Ascending aorta (tissue), 2 donors: Measurements from ENCODE around the gene TTC34. TPM values are rescaled to one million over a fixed set of nuclear protein-coding genes. Genes with fewer than 3 reads are reported as not detected.

Source experiments
- DNase-seq, 2 donors: peaks; one replicate each; pipeline ENCODE4 v3.0.0-alpha.2; 2019; ENCODE audit warnings: low spot score in 2 of 2
- H3K27ac ChIP-seq, 2 donors: fragments of 200-600 bp; sonication (generic); one replicate each; pipeline ENCODE4 v1.5.1; 2016 to 2017; ENCODE audit warnings: mild to moderate bottlenecking in 1 of 2
- H3K27me3 ChIP-seq: fragments of 200-600 bp; sonication (generic); one replicate; pipeline ENCODE4 v1.5.1; 2017
- H3K36me3 ChIP-seq, 2 donors: fragments of 200-600 bp; sonication (generic); one replicate each; pipeline ENCODE4 v1.5.1; 2016
- H3K4me1 ChIP-seq, 2 donors: fragments of 200-600 bp; sonication (generic); one replicate each; pipeline ENCODE4 v1.5.1; 2016 to 2017; ENCODE audit warnings: mild to moderate bottlenecking in 1 of 2
- H3K4me3 ChIP-seq, 2 donors: fragments of 200-600 bp; sonication (generic); one replicate each; pipeline ENCODE4 v1.5.1; 2016 to 2017; ENCODE audit warnings: mild to moderate bottlenecking in 1 of 2
- H3K9me3 ChIP-seq, 2 donors: fragments of 200-600 bp; sonication (generic); one replicate each; pipeline ENCODE4 v1.5.1; 2016
- CTCF ChIP-seq, 3 experiments: fragments of 200-600 bp in 2 of 3; fragments of 450-650 bp in 1 of 3; sonication (generic) in 2 of 3; IDR thresholded peaks; one replicate each; pipeline ENCODE4 v1.5.1; 2016 to 2019; ENCODE audit warnings: antibody characterized with exemption in 3 of 3, mild to moderate bottlenecking in 1 of 3, moderate library complexity in 1 of 3
- intact Hi-C: fragments of 100-400 bp; cut with DNase I; formaldehyde crosslinking; loops from one replicate; pipeline ENCODE4 v1.15.1; 2023
- total RNA-seq: library from RNA; depleted of rRNA; stranded (reverse); fragments of >200 nt; gene quantifications from one replicate; pipeline ENCODE4 v1.1.0, GENCODE V29; 2016

TTC34 gene
- total RNA-seq, 1 donor from 2014 or later: 0.75 TPM

- intact Hi-C loops: no loop called here
- H3K27me3 ChIP-seq: no peaks in the 10 kb centered on the region
- H3K27ac ChIP-seq: no peak overlapping the region
- H3K9me3 ChIP-seq: no peaks in the 10 kb centered on the region
- no peak for DNase-seq
- TF ChIP-seq CTCF (IDR thresholded peaks at IDR 0.05): no peak
- no peaks in the 10 kb centered on the region for H3K4me1 ChIP-seq
- no peak overlapping the region for H3K4me3 ChIP-seq
- no peaks in the 10 kb centered on the region for H3K36me3 ChIP-seq
These were observed 30.2 kb upstream of the TTC34 start for GRCh38 chr1:2831596-2832212.

- H3K27ac ChIP-seq: no peak overlapping the region
- TF ChIP-seq CTCF (IDR thresholded peaks at IDR 0.05): no peak
- DNase-seq: no peak
- H3K4me3 ChIP-seq: no peak overlapping the region
- no peaks in the 10 kb centered on the region for H3K27me3 ChIP-seq
- intact Hi-C loops: no loop called here
- H3K4me1 ChIP-seq: no peaks in the 10 kb centered on the region
- no peaks in the 10 kb centered on the region for H3K36me3 ChIP-seq
- no peaks in the 10 kb centered on the region for H3K9me3 ChIP-seq
These were observed 29.4 kb upstream of the TTC34 start for GRCh38 chr1:2830761-2831425.

GRCh38 chr1:2829846-2830615 is 28.5 kb upstream of the TTC34 start:
- no peaks in the 10 kb centered on the region for H3K9me3 ChIP-seq
- no peak for TF ChIP-seq CTCF (IDR thresholded peaks at IDR 0.05)
- no peak overlapping the region for H3K4me3 ChIP-seq
- H3K4me1 ChIP-seq: no peaks in the 10 kb centered on the region
- H3K36me3 ChIP-seq: no peaks in the 10 kb centered on the region
- DNase-seq: no peak
- intact Hi-C loops: no loop called here
- no peak overlapping the region for H3K27ac ChIP-seq
- no peaks in the 10 kb centered on the region for H3K27me3 ChIP-seq

- H3K4me1 ChIP-seq: no peaks in the 10 kb centered on the region
- no peak for TF ChIP-seq CTCF (IDR thresholded peaks at IDR 0.05)
- H3K4me3 ChIP-seq: no peak overlapping the region
- H3K9me3 ChIP-seq: no peaks in the 10 kb centered on the region
- H3K27ac ChIP-seq: no peak overlapping the region
- intact Hi-C loops: no loop called here
- DNase-seq: no peak
- H3K36me3 ChIP-seq: no peaks in the 10 kb centered on the region
- no peaks in the 10 kb centered on the region for H3K27me3 ChIP-seq
These were observed 27.2 kb upstream of the TTC34 start for GRCh38 chr1:2828586-2829250.

GRCh38 chr1:2826736-2827292 is 25.3 kb upstream of the TTC34 start:
- no peak for TF ChIP-seq CTCF (IDR thresholded peaks at IDR 0.05)
- DNase-seq: no peak
- H3K4me1 ChIP-seq: peaks cover 0 to 3% of the 10 kb centered on the region in 2 donors
- no peak overlapping the region for H3K27ac ChIP-seq
- intact Hi-C loops: no loop called here
- no peaks in the 10 kb centered on the region for H3K27me3 ChIP-seq
- H3K4me3 ChIP-seq: no peak overlapping the region
- no peaks in the 10 kb centered on the region for H3K36me3 ChIP-seq
- no peaks in the 10 kb centered on the region for H3K9me3 ChIP-seq
